NCI-H524 treated with DMSO at 0.1 percent for 48 hours (cell line): ENCODE measurements around the gene ITGA3.
"Not testable (repeated sequence)": the region's sequence is repeated elsewhere in the genome, so short reads cannot be mapped to it uniquely, and the experiment has no call there.

Experiments
- DNase-seq: peaks from one replicate; lab custom pipeline; 2025; lab: John Stamatoyannopoulos, UW

ITGA3 gene

DNA sequence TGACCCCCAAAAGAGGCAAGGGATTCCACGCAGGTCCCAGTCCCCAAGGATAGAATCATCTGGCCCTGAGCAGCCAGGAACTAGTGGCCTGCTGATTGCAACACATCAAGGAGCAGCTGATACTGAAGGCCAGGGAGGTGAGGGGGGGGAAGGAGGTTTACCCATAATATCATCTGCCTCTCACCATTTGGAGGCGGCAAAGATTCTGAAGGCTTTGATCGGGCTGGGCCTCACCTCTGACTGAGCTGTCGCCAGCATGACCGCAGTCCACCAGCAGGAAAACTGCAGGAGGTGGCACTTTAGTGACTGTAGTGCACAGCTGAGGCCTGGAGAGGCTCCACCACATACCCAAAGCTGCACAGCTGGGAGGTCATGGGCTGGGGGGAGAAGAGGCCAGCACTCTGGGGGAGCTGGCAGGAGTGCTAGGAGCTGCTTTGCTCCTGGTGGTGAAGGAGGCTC is 20.5 kb upstream of the ITGA3 start:
- no peak for DNase-seq

DNA sequence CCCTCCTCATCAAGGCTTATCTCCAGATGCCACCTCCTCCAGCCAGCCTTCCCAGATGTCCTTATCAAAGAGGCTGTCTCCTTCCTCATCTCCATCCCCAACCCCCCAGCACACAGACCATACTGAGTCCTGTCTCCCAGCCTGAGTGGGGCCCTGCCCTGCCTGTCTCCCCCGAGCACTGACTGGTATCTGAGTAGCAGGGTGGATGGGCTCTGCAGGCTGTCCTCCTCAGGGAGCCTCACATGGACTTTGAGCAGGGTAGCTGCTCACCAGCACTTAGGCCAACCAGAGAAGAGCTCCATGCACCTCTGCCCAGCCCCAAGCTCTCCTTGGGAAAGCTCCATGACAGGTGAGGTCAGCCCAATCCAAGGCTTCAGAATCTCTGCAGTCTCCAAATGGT is 20.0 kb upstream of the ITGA3 start:
- no peak for DNase-seq

DNA sequence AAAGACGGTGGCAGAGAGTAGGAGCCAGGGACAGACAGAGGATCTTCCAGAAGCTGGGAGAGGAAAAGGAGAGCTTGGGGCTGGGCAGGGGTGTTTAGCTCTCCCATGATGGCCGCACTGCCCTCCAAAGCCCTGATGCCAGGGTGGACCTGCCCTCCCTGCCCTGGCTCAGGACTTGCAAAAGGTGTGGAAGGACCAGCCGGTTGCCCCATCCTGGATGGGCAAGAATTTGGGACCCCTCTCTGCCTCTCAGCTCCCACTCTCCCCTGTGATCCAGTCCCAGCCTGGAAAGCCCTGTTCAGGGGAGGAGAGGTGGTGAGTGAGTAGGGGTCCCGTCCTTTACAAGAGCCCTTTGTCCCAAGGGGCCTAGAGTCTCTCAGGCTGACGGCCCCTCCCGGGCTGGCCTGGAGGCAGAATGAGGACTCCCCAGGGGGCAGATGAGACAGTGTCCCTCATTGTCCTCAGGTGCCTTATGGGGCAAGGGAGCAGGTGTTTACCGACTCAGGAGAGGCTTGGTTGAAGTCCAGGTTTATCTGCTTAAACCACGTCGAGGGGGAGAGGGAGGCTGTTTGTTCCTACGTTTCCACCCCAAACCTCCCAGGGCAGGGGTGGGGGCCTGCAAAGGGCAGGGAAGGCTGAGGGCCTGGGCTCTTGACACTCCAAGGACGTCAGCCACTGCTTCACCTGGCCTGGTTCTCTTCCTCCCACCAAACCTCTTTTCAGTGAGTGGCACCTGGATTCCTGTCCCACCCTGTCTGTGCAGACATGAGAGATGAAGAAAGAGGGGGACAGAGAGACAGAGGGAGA is 19.3 kb upstream of the ITGA3 start:
- DNase-seq, result no peak

DNA sequence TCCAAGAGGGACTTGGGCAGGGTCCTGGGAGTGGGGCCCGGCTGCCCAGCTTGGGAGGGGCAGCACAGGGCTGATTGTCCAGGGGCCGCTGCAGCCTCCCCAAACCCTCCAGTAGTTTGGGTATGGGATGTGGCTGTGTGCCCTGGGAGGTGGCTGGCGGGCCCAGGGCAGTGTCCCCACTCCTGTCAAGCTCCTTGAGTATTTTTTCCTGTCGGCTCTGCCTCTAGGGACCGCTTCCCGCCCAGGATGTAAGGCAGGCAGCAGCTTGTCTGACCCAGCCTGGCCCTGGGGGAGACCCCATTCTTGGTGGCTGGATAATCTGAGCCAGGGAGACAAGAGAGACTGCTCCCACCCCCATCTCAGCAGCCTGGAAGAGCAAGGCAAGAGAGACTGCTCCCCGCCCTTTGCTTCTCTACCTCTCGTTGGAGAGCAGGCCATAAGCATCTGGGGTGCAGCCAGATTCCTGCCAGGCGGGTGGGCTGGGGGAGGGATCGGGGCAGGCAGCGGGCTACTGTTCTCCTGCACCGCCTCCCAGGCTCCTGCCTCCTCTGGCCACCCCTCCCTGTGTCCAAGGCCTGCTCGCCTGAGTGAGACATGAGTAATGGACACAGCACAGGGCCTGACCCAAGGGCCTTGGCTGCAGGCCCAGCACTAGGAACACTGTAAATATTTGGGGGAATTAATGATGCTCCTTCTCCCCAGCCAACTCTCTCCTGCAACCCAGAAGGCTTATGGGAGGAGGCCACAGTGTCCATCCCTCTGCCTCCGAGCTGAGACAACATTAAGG is 18.4 kb upstream of the ITGA3 start:
- no peak for DNase-seq

DNA sequence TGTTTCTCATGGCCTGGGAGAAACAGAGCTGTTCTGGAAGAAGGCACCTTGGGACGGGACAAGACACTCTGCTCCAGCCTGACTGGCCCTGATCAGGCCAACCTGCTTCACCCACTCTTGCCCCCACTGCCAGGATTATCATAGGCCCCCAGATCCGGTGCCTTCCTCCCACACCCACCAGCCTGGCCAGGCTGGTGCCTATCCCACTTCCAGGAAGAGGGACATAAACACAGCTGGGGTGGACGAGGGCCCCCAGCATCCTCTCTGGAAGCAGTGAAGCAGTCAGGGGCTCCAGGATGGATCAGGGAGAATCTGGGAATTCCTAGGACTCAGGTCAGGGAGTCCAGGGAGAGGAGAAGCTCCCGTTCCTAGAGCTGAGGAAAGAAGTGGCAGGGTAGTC is 16.9 kb upstream of the ITGA3 start:
- DNase-seq, result no peak

DNA sequence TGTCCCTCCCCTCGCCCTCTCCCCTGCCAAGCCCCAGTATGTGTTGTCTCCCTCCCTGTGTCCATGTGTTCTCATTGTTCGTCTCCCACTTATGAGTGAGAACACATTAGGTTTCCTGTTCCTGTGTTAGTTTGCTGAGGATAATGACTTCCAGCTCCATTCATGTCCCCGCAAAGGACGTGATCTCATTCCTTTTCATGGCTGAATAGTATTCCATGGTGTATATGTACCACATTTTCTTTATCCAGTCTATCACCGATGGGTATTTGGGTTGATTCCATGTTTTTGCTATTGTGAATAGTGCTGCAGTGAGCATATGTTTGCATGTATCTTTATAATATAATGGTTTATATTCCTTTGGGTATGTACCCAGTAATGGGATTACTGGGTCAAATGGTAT is 15.4 kb upstream of the ITGA3 start:
- DNase-seq, result not testable (repeated sequence)

DNA sequence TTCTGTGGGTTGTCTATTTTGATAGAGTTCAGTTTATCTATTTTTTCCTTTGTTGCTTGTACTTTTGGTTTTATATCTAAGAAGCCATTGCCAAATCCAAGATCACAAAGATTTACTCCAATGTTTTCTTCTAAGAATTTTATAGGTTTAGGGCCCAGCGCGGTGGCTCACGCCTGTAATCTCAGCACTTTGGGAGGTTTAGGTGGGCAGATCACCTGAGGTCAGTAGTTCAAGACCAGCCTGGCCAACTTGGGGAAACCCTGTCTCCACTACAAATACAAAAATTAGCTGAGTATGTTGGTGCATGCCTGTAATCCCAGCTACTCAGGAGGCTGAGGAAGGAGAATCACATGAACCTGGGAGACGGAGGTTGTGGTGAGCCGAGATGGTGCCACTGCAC is 13.7 kb upstream of the ITGA3 start:
- DNase-seq, result no peak

DNA sequence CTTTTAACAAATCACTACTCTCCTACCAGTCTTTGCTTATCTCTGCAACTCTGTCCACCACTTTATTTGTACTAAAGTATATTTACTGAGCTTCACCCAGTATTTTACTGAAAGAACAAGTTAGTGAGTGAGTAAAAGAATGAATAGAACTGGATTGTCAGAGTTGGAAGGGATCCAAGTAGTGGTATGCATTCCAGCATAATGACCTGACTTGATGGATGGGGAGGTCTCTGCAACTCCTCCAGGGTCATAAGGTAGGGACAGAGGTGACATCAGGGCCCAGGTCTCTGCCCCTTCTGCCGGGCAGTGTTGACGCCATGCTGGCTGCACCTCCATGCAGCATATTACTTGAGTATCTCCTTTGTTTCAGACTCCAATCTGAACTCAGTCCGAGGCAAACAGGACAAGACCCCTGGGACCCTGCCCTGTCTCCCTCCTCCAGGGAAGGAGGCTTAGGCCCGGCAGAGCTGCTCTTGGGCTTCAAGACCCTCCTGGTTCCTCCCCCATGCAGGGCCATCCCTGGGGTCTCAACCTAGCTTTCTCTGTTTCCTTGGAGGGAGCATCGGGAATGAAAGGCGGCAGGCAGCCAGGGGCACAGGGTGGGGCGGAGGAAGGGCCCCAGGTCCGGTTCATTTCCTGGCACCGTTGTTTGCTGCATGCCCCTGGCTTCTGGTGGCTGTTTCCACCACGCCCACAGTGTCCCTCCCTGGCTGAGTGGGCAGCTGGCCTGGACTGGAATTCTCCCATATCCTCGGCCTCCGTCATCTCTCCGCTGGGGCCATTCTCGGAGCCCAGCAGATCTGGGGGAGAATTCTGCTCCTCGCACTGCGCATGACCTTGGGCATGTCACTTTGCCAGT is 12.4 kb upstream of the ITGA3 start:
- no peak for DNase-seq

DNA sequence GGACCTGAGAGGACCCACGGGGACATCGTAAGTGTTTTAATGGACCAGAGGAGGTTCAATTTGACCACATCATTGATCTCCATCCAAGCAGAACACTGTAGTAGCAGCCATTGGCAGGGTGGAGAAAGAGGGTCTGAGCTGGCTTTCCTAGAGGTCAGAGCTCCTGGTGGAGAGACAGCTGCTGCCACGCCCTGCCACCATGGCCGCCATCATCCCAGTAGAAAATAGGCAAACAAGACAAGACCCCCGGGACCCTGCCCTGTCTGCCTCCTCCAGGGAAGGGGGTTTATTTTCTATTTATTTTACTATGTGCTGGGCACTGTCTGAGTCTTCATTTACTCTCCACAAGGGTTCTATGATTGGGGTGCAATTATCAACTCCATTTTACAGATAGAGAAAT is 11.4 kb upstream of the ITGA3 start:
- DNase-seq, result no peak

DNA sequence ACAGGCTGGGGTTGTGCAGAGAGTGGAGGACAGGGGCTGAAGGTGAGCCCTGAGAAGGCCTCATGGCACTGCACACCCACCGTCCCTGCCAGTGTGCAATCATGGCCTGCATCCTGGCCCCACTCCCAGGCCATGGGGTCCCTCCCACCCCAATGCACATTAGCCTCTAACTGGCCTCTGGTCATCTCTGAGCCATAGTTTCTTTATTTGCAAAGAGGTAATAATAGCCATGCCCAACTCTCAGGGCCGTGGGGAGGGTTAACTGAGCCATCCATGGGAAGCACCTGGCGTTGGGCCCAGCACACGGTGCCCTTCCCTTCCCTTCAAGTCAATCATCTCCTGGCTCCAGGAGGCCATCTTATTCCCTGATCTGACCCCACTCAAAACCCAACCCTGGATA is 10.8 kb upstream of the ITGA3 start:
- DNase-seq, result no peak

DNA sequence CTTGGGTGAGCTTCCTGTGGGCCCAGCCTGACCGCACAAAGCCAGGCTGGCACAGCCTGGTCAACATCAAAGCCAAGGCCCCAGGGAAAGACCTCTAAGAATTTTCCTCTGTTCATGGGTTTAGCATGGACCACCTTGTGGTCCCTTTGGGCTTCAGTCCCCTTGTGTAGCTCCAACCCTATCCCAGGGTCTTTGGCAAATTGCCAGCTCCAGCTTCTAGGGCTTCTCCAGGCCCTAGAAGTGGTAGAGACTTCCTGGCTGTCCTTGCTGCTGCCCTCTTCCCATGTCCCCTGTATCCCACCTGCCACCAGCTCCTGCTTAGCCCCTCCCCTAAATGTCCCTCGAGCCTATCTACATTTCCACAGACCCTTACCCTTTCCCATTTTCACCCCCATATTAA is 9.7 kb upstream of the ITGA3 start:
- DNase-seq, result no peak

DNA sequence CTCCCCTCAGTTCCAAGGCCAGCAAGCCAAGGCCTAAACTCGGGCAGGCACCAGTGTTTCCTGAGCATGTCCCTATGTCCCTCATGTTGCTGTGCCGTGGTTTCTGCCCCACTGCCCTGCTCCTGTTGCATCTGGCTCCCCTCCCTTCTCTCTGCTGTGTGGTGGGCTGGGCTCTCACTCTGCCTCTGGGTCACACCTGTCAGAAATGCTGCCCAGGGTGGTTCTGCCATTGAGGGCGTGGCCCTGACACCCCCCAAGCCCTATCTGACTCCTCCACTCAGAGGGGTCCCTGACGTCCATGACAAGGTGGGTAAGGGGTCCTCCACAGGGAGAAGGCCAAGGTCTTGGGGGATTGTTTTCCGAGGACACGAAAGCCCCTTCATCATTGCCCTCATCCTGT is 9.2 kb upstream of the ITGA3 start:
- no peak for DNase-seq

DNA sequence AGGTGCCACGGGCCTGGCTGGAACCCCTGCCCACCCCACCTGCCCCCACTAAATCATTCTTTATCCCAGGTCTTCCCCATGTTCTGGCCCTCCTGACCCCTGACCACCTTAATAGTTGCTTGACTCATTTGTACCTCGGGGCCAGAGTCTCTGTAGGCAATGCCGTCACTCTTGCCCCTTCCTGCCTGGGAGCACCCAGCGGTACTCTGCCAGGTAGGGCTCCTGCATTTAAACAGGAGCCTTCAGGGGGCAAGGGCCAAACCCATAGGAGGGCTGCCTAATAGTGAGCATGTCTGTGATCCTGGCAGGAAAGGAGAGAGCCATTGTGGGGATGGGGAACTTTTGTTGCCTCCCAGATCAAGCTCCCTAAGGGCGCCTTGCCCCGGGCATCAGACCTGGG is 8.8 kb upstream of the ITGA3 start:
- DNase-seq, result no peak

DNA sequence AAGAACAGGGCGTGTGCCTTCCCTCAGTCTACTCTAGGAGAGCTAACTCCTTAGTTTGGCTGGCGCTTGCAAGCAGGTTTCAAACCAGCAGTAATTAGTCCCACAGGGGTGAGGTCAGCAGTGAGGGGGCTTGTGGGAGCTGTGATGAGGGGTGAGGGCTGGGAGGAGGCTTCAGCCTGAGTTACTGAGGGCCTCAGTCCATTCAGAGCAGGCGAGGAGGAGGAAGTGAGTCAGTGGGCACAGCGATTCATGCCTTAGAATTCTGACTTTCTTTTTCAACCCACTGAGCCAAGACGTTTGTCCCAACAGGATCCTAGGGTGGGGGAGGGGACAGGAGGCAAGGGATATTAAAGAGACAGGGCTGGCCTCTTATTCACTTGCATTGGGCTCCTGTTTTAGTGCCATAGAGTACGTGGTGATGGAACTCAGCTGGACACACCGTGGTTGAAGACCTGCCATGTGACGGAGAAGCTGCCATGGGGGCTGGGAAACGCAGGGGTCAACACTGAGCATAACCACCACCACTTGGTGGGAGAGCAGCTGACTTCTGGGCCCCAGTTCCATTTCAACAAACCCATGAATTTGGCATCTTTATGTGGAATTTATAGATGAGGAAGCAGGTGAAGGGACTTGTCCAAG is 8.3 kb upstream of the ITGA3 start:
- no peak for DNase-seq

DNA sequence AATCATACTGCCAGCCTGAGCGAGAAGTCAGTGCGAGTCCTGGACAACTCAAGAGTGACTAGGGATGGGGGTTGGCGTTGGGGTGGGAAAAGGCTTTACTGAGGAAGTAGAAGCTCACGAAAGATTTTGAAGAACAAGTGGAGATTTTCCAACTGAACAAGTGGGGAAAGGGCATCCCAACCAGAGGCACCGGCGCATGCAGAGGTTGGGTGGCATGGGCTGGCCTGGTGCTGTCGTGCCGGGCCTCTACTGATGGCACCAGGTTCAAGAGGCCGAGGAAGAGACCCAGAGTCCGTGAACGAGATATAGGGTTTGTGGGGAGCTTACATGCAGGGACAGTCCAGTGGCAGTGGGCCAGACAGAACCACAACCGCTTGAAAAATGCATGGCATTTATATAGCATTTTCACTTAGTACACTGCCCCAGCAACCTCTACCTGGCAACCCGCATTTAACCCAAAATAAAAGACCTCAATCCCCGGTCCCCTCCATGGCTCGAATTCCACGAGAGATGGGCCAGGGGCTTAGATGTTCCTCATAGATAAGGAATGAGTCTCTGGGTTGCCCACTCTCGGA is 7.7 kb upstream of the ITGA3 start:
- no peak for DNase-seq

DNA sequence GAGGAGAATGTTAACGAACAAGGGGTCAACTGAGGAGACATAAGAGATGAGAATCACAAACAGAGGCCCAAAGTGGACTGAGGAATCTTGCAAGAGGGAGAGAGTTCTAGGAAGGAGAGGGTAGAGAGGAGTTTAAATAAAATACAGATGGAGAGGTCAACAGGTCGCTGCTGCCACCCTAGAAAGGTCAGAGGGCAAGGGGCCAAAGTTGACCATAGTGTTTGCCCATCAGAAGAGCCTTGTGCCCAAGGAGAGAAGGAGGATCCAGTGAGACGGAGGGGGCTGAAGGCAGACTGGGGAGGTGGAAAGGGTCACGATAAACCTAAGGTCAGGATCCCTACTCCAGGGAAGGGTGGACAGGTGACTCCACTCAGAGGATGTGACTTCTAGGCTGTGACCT is 6.9 kb upstream of the ITGA3 start:
- DNase-seq, result no peak

DNA sequence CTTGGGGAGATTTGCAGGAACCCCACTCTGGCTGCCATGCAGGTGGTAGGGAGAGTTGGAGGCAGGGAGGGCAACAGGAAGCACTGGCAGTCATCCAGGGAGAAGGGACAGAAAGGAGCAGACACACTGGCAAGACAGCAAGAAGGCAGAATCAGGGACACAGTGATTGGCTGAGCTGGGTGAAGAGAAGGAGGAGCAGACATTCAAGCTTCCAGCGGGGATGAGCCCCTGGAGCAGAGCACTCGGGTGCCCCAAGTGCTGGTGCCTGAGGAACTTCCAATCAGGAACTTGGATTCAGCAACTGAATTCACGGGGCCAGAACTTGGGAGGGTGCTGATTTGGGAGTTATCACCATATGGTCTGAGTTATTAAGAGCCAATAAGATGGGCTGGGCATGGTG is 6.3 kb upstream of the ITGA3 start:
- DNase-seq, result no peak

DNA sequence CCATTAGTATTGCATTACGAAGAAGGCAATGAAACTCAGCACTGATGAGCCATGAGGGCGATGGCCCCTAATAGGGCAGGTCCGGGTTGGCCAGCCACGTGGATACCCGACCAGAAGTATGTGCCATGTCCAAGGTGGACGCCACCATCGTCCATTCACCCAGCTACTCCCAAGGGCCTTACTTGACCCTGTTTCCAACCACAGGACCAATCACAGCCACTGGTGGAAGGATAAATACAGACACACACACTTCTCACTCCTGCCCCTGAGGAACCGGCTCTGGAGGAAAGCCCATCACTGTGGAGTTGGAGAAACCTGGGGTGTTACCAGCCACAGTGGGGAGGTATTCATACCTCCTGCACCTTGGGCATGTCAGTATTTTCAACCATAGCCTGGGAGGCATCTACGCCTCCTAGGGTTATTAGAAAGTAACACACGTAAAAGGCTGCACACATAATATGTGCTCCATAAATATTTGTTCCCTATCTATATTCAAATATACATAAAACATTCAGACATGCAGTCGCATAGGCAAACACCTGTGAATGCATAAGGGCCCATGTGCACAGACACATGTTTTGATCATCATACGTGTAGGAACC is 5.4 kb upstream of the ITGA3 start:
- DNase-seq, result no peak

DNA sequence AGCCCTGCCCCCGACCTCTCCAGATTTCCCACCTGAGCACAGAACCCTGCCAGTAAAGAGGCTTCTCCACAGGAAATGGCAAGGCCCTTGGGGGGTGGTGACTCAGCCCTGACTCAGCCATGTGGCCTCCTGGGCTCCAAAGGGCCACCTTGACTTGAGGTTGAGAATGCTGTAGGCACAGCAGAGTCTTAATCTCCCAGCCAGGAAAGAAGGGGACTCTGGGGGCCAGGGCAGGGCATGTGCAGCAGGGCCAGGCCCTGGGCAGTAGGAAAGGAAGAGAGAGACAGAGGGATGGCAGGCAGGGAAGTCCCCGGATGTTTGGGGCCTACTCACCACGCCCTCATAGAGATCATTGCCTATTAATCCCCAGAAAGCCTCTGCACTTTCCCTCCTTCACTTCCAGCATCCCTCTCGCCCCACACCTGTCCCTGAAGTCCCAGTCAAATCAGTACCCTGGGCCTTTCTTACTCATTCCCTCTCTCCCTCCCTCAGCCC is 4.8 kb upstream of the ITGA3 start:
- DNase-seq, result no peak

DNA sequence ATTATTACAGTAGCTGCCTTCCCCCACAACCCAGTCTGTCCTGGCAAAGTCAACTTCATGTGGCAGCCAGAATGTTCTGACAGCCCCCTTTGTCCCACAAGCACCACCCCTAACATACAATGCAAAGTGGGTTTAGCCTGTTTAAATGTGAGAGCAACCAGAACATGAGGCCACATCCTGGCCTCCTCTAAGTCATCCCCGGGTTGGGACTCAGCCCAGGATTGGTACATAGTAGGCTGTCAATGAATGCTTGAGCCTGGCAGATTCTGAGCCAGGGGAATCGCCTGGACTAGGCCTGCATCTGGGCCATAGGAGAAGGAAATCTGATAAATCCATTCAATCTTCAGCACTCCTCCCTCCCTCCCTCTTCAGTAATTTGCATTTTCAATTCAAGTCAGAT is 4.3 kb upstream of the ITGA3 start:
- DNase-seq, result no peak

DNA sequence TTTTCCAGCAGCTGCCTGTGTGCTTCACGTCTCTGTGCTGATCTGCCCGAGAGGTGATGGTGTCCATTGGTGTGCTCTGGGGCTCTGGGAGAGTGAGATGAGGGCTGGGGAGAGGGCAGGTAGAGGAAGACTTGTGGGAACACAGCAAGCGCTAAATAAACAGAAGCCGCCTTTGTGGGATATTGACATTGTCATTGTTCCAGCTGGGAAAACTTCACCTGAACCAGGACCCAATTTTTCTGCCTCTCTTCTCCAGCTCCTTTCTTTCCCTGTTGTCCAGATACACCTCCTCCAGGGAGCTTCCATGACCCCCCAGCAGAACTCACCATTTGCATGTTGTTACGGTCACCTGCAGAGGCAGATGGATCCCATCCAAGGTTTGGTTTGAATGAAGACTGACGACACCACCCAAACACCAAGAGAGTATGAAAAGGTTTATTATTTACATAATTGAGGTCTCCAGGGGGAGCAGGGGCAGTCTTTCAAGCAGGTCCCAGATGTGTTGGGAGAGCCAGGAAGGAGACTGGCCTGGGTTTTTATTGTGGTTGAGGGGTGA is 3.6 kb upstream of the ITGA3 start:
- DNase-seq, result no peak
